HL-60/S4 (cell line): Measurements from ENCODE around the gene LIN37.

Experiments
- in situ Hi-C: fragments of 300-500 bp; cut with MboI; formaldehyde crosslinking; loops from 2 replicates; pipeline ENCODE4 v1.14.3; 2022; ENCODE audit warnings: low sequenced_read_pairs

LIN37 gene

GRCh38 chr19:35751839-35752745, 3.7 kb downstream of the LIN37 start:
- in situ Hi-C loops: no loop called here

- in situ Hi-C loops: no loop called here
Measured at GRCh38 chr19:35752746-35753350, 4.5 kb downstream of the LIN37 start.

GRCh38 chr19:35753634-35754369, 5.4 kb downstream of the LIN37 start:
- in situ Hi-C loops: no loop called here

GRCh38 chr19:35754370-35755130, 6.2 kb downstream of the LIN37 start:
- in situ Hi-C loops: no loop called here

- in situ Hi-C loops: no loop called here
Measured at GRCh38 chr19:35755131-35755549, 6.8 kb downstream of the LIN37 start.

- in situ Hi-C loops: no loop called here
Measured at GRCh38 chr19:35755550-35756376, 7.4 kb downstream of the LIN37 start.

GRCh38 chr19:35756377-35757230, 8.2 kb downstream of the LIN37 start, which contains the start of gene HSPB6:
HSPB6 (minus strand) TSS chr19:35757029; CDS start chr19:35757008, 21 bp downstream.
- in situ Hi-C loops: no loop called here

- in situ Hi-C loops: no loop called here
Measured at GRCh38 chr19:35757231-35757748, 8.9 kb downstream of the LIN37 start.

GRCh38 chr19:35757749-35758608, 9.6 kb downstream of the LIN37 start, which contains the start of gene PROSER3:
PROSER3 (plus strand) TSS chr19:35758176; CDS start chr19:35758216, 40 bp downstream.
- in situ Hi-C loops: no loop called here

GRCh38 chr19:35759697-35760096, 11.3 kb downstream of the LIN37 start:
- in situ Hi-C loops: no loop called here

GRCh38 chr19:35760711-35761349, 12.5 kb downstream of the LIN37 start:
- in situ Hi-C loops: no loop called here

GRCh38 chr19:35764432-35765315, 16.3 kb downstream of the LIN37 start:
- in situ Hi-C loops: no loop called here

- in situ Hi-C loops: no loop called here
Measured at GRCh38 chr19:35766571-35767104, 18.3 kb downstream of the LIN37 start.

GRCh38 chr19:35767288-35768081, 19.1 kb downstream of the LIN37 start:
- in situ Hi-C loops: no loop called here

GRCh38 chr19:35768082-35768421, 19.7 kb downstream of the LIN37 start:
- in situ Hi-C loops: no loop called here
